HepG2 (cell line): ENCODE data around the gene GRK3. TPM values are rescaled to one million over a fixed set of nuclear protein-coding genes. Genes with fewer than 3 reads are reported as not detected.

ENCODE experiments used
- ARNT ChIP-seq: fragments of 450-650 bp; IDR thresholded peaks from 2 replicates; pipeline ENCODE4 v1.6.1; 2017
- ARNT2 ChIP-seq: sonication (generic); formaldehyde crosslinking; IDR thresholded peaks from 2 replicates; pipeline ENCODE4 v1.8.0; 2022; ENCODE audit warnings: mild to moderate bottlenecking, low read depth, missing genetic modification reagents, moderate library complexity
- GATAD1 ChIP-seq: IDR thresholded peaks from 2 replicates; pipeline ENCODE4 v1.6.1; 2016; ENCODE audit warnings: missing genetic modification reagents, missing compliant biosample characterization
- KDM2A ChIP-seq: sonication (generic); formaldehyde crosslinking; IDR thresholded peaks from 2 replicates; pipeline ENCODE4 v1.4.0; 2020; ENCODE audit warnings: low read depth, missing genetic modification reagents, borderline replicate concordance
- KDM5B ChIP-seq: sonication (generic); formaldehyde crosslinking; IDR thresholded peaks from 2 replicates; pipeline ENCODE4 v1.4.0; 2020; ENCODE audit warnings: missing genetic modification reagents, mild to moderate bottlenecking, borderline replicate concordance
- LBX2 ChIP-seq: sonication (generic); formaldehyde crosslinking; IDR thresholded peaks from 2 replicates; pipeline ENCODE4 v1.5.0; 2020; ENCODE audit warnings: missing genetic modification reagents, mild to moderate bottlenecking, borderline replicate concordance
- MAZ ChIP-seq, 2 experiments: sonication (generic) in 1 of 2; formaldehyde crosslinking in 1 of 2; IDR thresholded peaks; 2 replicates each; pipeline versions ENCODE4 v1.5.0 to v1.6.1; 2012 to 2020; ENCODE audit warnings: low read depth in 2 of 2, mild to moderate bottlenecking in 2 of 2, borderline replicate concordance in 1 of 2, improper control_type of control experiment in 1 of 2, low read length in 1 of 2, missing genetic modification reagents in 1 of 2, moderate library complexity in 1 of 2
- MXI1 ChIP-seq: IDR thresholded peaks from 3 replicates; pipeline ENCODE4 v1.6.1; 2012; ENCODE audit warnings: low read depth, low read length, inconsistent platforms, borderline replicate concordance
- PHF8 ChIP-seq: sonication (generic); formaldehyde crosslinking; IDR thresholded peaks from 2 replicates; pipeline ENCODE4 v1.5.0; 2020; ENCODE audit warnings: missing genetic modification reagents
- POLR2A ChIP-seq, 2 experiments: IDR thresholded peaks; 2 replicates each; pipeline ENCODE4 v1.6.1; 2011; ENCODE audit warnings: low read depth in 2 of 2, low read length in 2 of 2, mild to moderate bottlenecking in 1 of 2, moderate library complexity in 1 of 2; ENCODE audit not compliant: insufficient read depth in 1 of 2
- PPARG ChIP-seq: conservative IDR thresholded peaks from 2 replicates; pipeline ENCODE4 v1.6.1; 2016; ENCODE audit warnings: missing biosample characterization, missing genetic modification reagents
- RBM39 ChIP-seq: fragments of 200-400 bp; formaldehyde crosslinking; IDR thresholded peaks from one replicate; pipeline ENCODE4 v1.6.1; 2018; ENCODE audit warnings: antibody characterized with exemption, mild to moderate bottlenecking, low read depth, low read length; ENCODE audit not compliant: poor library complexity, severe bottlenecking
- SMARCE1 ChIP-seq: fragments of 450-650 bp; IDR thresholded peaks from 2 replicates; pipeline ENCODE4 v1.6.1; 2017; ENCODE audit warnings: borderline replicate concordance
- SNRNP70 ChIP-seq: fragments of 200-400 bp; formaldehyde crosslinking; IDR thresholded peaks from 2 replicates; pipeline ENCODE4 v1.6.1; 2017; ENCODE audit warnings: mild to moderate bottlenecking, low read depth, low read length, moderate library complexity
- SRSF4 ChIP-seq: fragments of 200-400 bp; formaldehyde crosslinking; IDR thresholded peaks from one replicate; pipeline ENCODE4 v1.6.1; 2018; ENCODE audit warnings: mild to moderate bottlenecking, low read depth, low read length, moderate library complexity; ENCODE audit not compliant: poor library complexity, severe bottlenecking
- SSRP1 ChIP-seq: IDR thresholded peaks from 2 replicates; pipeline ENCODE4 v1.6.1; 2016; ENCODE audit warnings: control low read depth
- YEATS2 ChIP-seq: sonication (generic); formaldehyde crosslinking; IDR thresholded peaks from 2 replicates; pipeline ENCODE4 v1.4.0; 2020; ENCODE audit warnings: missing genetic modification reagents, borderline replicate concordance
- ZBTB1 ChIP-seq: sonication (generic); formaldehyde crosslinking; IDR thresholded peaks from 2 replicates; pipeline ENCODE4 v1.4.0; 2020; ENCODE audit warnings: missing genetic modification reagents, borderline replicate concordance
- ZFY ChIP-seq: sonication (generic); formaldehyde crosslinking; IDR thresholded peaks from 2 replicates; pipeline ENCODE4 v1.4.0; 2020; ENCODE audit warnings: missing genetic modification reagents
- ZNF12 ChIP-seq: sonication (generic); formaldehyde crosslinking; IDR thresholded peaks from 2 replicates; pipeline ENCODE4 v1.5.0; 2020; ENCODE audit warnings: missing genetic modification reagents
- ZNF18 ChIP-seq: sonication (generic); formaldehyde crosslinking; IDR thresholded peaks from 2 replicates; pipeline ENCODE4 v1.8.0; 2022; ENCODE audit warnings: mild to moderate bottlenecking, missing genetic modification reagents; ENCODE audit not compliant: insufficient replicate concordance
- polyA plus RNA-seq, 8 experiments: library from polyadenylated mRNA; depleted of rRNA in 3 of 8; stranded (reverse) in 7 of 8; unstranded in 1 of 8; fragments of >200 nt; fragmentation: Illumina TruSeq in 4 of 8; extraction: Trizol in 4 of 8; gene quantifications; 2 replicates each; pipeline versions ENCODE4 v1.2.1 to v1.2.3, GENCODE V29; 2011 to 2016; ENCODE audit warnings: low read depth in 4 of 8, missing spikeins in 1 of 8, mixed read lengths in 1 of 8; ENCODE audit not compliant: insufficient read depth in 1 of 8
- total RNA-seq, 5 experiments: library from RNA; depleted of rRNA; stranded (reverse); fragments of >200 nt; fragmentation: Illumina TruSeq; extraction: Trizol; gene quantifications; 2 replicates each; pipeline ENCODE4 v1.2.3, GENCODE V29; 2016; ENCODE audit warnings: low read depth in 1 of 5

Gene GRK3
- total and polyA plus RNA-seq, 2 of the 13 experiments (the other 11 are each of a cell fraction or from before 2014, with no cell fraction given), result 8.5 to 16.7 TPM

- TF ChIP-seq KDM2A (CRISPR knock-in tag) (peak; percentile 34; the same call in 1 of the 2 replicates), YEATS2 (CRISPR knock-in tag) (no peak), ZNF18 (no peak), SSRP1 (CRISPR knock-in tag) (no peak), SRSF4 (no peak), MAZ (IDR thresholded peaks at IDR 0.05; ENCODE audit: borderline replicate concordance, low read depth, low read length) (no peak), MAZ (CRISPR knock-in tag; IDR thresholded peaks at IDR 0.05; ENCODE audit: low read depth) (peak; percentile 45; the same call in 1 of the 2 replicates), PHF8 (CRISPR knock-in tag) (peak; percentile 45), SNRNP70 (no peak), KDM5B (CRISPR knock-in tag) (peak; percentile 66; the same call in 1 of the 2 replicates), ARNT (no peak), ZFY (CRISPR knock-in tag) (peak; percentile 57), ARNT2 (no peak), MXI1 (no peak; the same call in 2 of the 3 replicates), PPARG (no peak), ZNF12 (CRISPR knock-in tag) (no peak), LBX2 (CRISPR knock-in tag) (no peak), RBM39 (peak; percentile 74), ZBTB1 (CRISPR knock-in tag) (no peak), SMARCE1 (no peak), GATAD1 (CRISPR knock-in tag) (0 out of 2 replicates have a peak, but pooled peaks have one; percentile 26), POLR2A (IDR thresholded peaks at IDR 0.05; ENCODE audit: insufficient read depth in 1 of 2, low read depth in 2 of 2, low read length in 2 of 2) (peak in 1 of 2 experiments; percentile 71; a peak in 2 of 4 replicates)
Measured at GRCh38 chr22:25564320-25564978, at the start of gene GRK3 (continued).
